Karpas-422 (cell line): Measurements from ENCODE around the gene ST8SIA2. TPM values are rescaled to one million over a fixed set of nuclear protein-coding genes. Genes with fewer than 3 reads are reported as not detected.

Experiments used
- DNase-seq: peaks from one replicate; pipeline ENCODE4 v3.0.0-alpha.2; 2015
- H2AFZ ChIP-seq: fragments of 200-600 bp; sonication (generic); 2 replicates; pipeline ENCODE4 v1.6.1; 2014; ENCODE audit warnings: antibody characterized with exemption, low read length, mixed read lengths
- H3K27ac ChIP-seq: fragments of 200-600 bp; sonication (generic); 2 replicates; pipeline ENCODE4 v1.5.1; 2014; ENCODE audit warnings: mild to moderate bottlenecking, low read length, moderate library complexity
- H3K27me3 ChIP-seq: fragments of 200-600 bp; sonication (generic); 2 replicates; pipeline ENCODE4 v1.6.1; 2014; ENCODE audit warnings: low read length, mixed read lengths
- H3K36me3 ChIP-seq: fragments of 200-600 bp; sonication (generic); 2 replicates; pipeline ENCODE4 v1.6.1; 2014; ENCODE audit warnings: low read length, mixed read lengths; ENCODE audit not compliant: insufficient read depth
- H3K4me1 ChIP-seq: fragments of 200-600 bp; sonication (generic); 2 replicates; pipeline ENCODE4 v1.6.1; 2014; ENCODE audit warnings: mild to moderate bottlenecking, low read length, mixed read lengths
- H3K4me2 ChIP-seq: fragments of 200-600 bp; sonication (generic); 2 replicates; pipeline ENCODE4 v1.6.1; 2014; ENCODE audit warnings: low read length, low read depth, mild to moderate bottlenecking; ENCODE audit not compliant: poor library complexity, severe bottlenecking
- H3K4me3 ChIP-seq: fragments of 200-600 bp; sonication (generic); 2 replicates; pipeline ENCODE4 v1.5.1; 2014; ENCODE audit warnings: mild to moderate bottlenecking, antibody characterized with exemption, low read length, mixed read lengths
- H3K79me2 ChIP-seq: fragments of 200-600 bp; sonication (generic); 2 replicates; pipeline ENCODE4 v1.6.1; 2014; ENCODE audit warnings: mild to moderate bottlenecking, low read length, mixed read lengths
- H3K9ac ChIP-seq: fragments of 200-600 bp; sonication (generic); 2 replicates; pipeline ENCODE4 v1.6.0; 2014; ENCODE audit warnings: low read length
- H3K9me2 ChIP-seq: fragments of 200-600 bp; sonication (generic), shearing (Covaris generic); replicated peaks from 2 replicates; pipeline ENCODE4 v1.6.0; 2014; ENCODE audit warnings: mild to moderate bottlenecking, low read length, moderate library complexity; ENCODE audit not compliant: insufficient read depth
- H3K9me3 ChIP-seq: fragments of 300-700, 200-600 bp; sonication (generic); 2 replicates; pipeline ENCODE4 v1.6.1; 2014; ENCODE audit warnings: low read length, mixed read lengths
- H4K20me1 ChIP-seq: fragments of 200-600 bp; sonication (generic); 2 replicates; pipeline ENCODE4 v1.6.1; 2014; ENCODE audit warnings: mild to moderate bottlenecking, antibody characterized with exemption, low read length, low read depth; ENCODE audit not compliant: insufficient read depth
- total RNA-seq: library from RNA; depleted of rRNA; stranded (reverse); fragments of >200 nt; shearing (Covaris generic); gene quantifications from 2 replicates; pipeline ENCODE4 v1.2.3, GENCODE V29; 2014; ENCODE audit warnings: low replicate concordance

ST8SIA2 gene
- total RNA-seq, 1 experiment from 2014 or later: not detected

- Histone ChIP-seq H4K20me1 (no peaks in the 10 kb centered on the region), H3K27me3 (no peaks in the 10 kb centered on the region)
- no peak for DNase-seq
Measured at GRCh38 chr15:92392462-92392861, 1.2 kb upstream of the ST8SIA2 start.

GRCh38 chr15:92393980-92394308 lies 263 bp downstream of the ST8SIA2 start:
- H3K36me3 ChIP-seq: no peaks in the 10 kb centered on the region
- no peaks in the 10 kb centered on the region for H3K4me1 ChIP-seq
- H3K4me2 ChIP-seq: no peak overlapping the region
- H3K27me3 ChIP-seq: no peaks in the 10 kb centered on the region
- no peak for DNase-seq
- no peak overlapping the region for H3K9ac ChIP-seq
- no peaks in the 10 kb centered on the region for H3K79me2 ChIP-seq
- no peaks in the 10 kb centered on the region for H3K9me2 ChIP-seq
- H3K4me3 ChIP-seq: no peak overlapping the region
- no peak overlapping the region for H2AFZ ChIP-seq
- no peak overlapping the region for H3K27ac ChIP-seq
- H4K20me1 ChIP-seq: no peaks in the 10 kb centered on the region
- no peaks in the 10 kb centered on the region for H3K9me3 ChIP-seq

More at GRCh38 chr15:92392462-92392861, 1.2 kb upstream of the ST8SIA2 start:
- no peaks in the 10 kb centered on the region for H3K9me3 ChIP-seq
- no peaks in the 10 kb centered on the region for H3K9me2 ChIP-seq
- H3K27ac ChIP-seq: no peak overlapping the region
- H3K36me3 ChIP-seq: no peaks in the 10 kb centered on the region
- H3K4me3 ChIP-seq: no peak overlapping the region
- H3K79me2 ChIP-seq: no peaks in the 10 kb centered on the region
- H3K9ac ChIP-seq: no peak overlapping the region
- no peaks in the 10 kb centered on the region for H3K4me1 ChIP-seq
- H2AFZ ChIP-seq: no peak overlapping the region
- no peak overlapping the region for H3K4me2 ChIP-seq

- no peak overlapping the region for H3K9ac ChIP-seq
- H4K20me1 ChIP-seq: no peaks in the 10 kb centered on the region
- no peak overlapping the region for H3K27ac ChIP-seq
- no peaks in the 10 kb centered on the region for H3K79me2 ChIP-seq
- no peak overlapping the region for H3K4me2 ChIP-seq
- H3K4me1 ChIP-seq: no peaks in the 10 kb centered on the region
- H3K4me3 ChIP-seq: no peak overlapping the region
- H2AFZ ChIP-seq: no peak overlapping the region
- no peaks in the 10 kb centered on the region for H3K9me3 ChIP-seq
- no peaks in the 10 kb centered on the region for H3K27me3 ChIP-seq
- H3K9me2 ChIP-seq: no peaks in the 10 kb centered on the region
- no peak for DNase-seq
- H3K36me3 ChIP-seq: no peaks in the 10 kb centered on the region
Measured at GRCh38 chr15:92394309-92395097, 822 bp downstream of the ST8SIA2 start.

GRCh38 chr15:92395098-92395635 lies 1.5 kb downstream of the ST8SIA2 start:
- no peak for DNase-seq
- Histone ChIP-seq H4K20me1 (no peaks in the 10 kb centered on the region), H3K36me3 (no peaks in the 10 kb centered on the region), H2AFZ (no peak overlapping the region), H3K79me2 (no peaks in the 10 kb centered on the region), H3K27me3 (no peaks in the 10 kb centered on the region), H3K4me2 (no peak overlapping the region), H3K4me3 (no peak overlapping the region), H3K9me2 (no peaks in the 10 kb centered on the region), H3K9me3 (no peaks in the 10 kb centered on the region), H3K4me1 (no peaks in the 10 kb centered on the region), H3K27ac (no peak overlapping the region), H3K9ac (no peak overlapping the region)

GRCh38 chr15:92399271-92399950 lies 5.7 kb downstream of the ST8SIA2 start:
- H3K4me2 ChIP-seq: no peak overlapping the region
- H3K9ac ChIP-seq: no peak overlapping the region
- H3K36me3 ChIP-seq: no peaks in the 10 kb centered on the region
- no peaks in the 10 kb centered on the region for H3K79me2 ChIP-seq
- H3K9me2 ChIP-seq: no peaks in the 10 kb centered on the region
- H4K20me1 ChIP-seq: no peaks in the 10 kb centered on the region
- DNase-seq: no peak
- no peak overlapping the region for H3K4me3 ChIP-seq
- no peaks in the 10 kb centered on the region for H3K27me3 ChIP-seq
- no peak overlapping the region for H3K27ac ChIP-seq
- no peaks in the 10 kb centered on the region for H3K4me1 ChIP-seq
- H3K9me3 ChIP-seq: no peaks in the 10 kb centered on the region
- H2AFZ ChIP-seq: no peak overlapping the region

GRCh38 chr15:92400573-92400972 lies 6.9 kb downstream of the ST8SIA2 start:
- Histone ChIP-seq H3K4me1 (no peaks in the 10 kb centered on the region), H3K27ac (no peak overlapping the region), H3K9me3 (no peaks in the 10 kb centered on the region), H4K20me1 (no peaks in the 10 kb centered on the region), H3K9me2 (no peaks in the 10 kb centered on the region), H3K4me3 (no peak overlapping the region), H3K36me3 (no peaks in the 10 kb centered on the region), H3K4me2 (no peak overlapping the region), H3K9ac (no peak overlapping the region), H3K27me3 (no peaks in the 10 kb centered on the region), H3K79me2 (no peaks in the 10 kb centered on the region), H2AFZ (no peak overlapping the region)
- no peak for DNase-seq

GRCh38 chr15:92400980-92401787 lies 7.5 kb downstream of the ST8SIA2 start:
- H3K4me1 ChIP-seq: no peaks in the 10 kb centered on the region
- H3K36me3 ChIP-seq: no peaks in the 10 kb centered on the region
- H3K27me3 ChIP-seq: no peaks in the 10 kb centered on the region
- no peaks in the 10 kb centered on the region for H3K9me2 ChIP-seq
- no peak overlapping the region for H3K4me2 ChIP-seq
- H3K9ac ChIP-seq: no peak overlapping the region
- DNase-seq: no peak
- no peaks in the 10 kb centered on the region for H3K9me3 ChIP-seq
- no peaks in the 10 kb centered on the region for H4K20me1 ChIP-seq
- no peak overlapping the region for H3K4me3 ChIP-seq
- H2AFZ ChIP-seq: no peak overlapping the region
- H3K27ac ChIP-seq: no peak overlapping the region
- no peaks in the 10 kb centered on the region for H3K79me2 ChIP-seq

GRCh38 chr15:92402751-92403150 lies 9.1 kb downstream of the ST8SIA2 start:
- Histone ChIP-seq H3K9me3 (no peaks in the 10 kb centered on the region), H3K79me2 (no peaks in the 10 kb centered on the region), H3K27ac (no peak overlapping the region), H3K27me3 (no peaks in the 10 kb centered on the region), H3K4me2 (no peak overlapping the region), H3K9ac (no peak overlapping the region), H3K4me1 (no peaks in the 10 kb centered on the region), H4K20me1 (no peaks in the 10 kb centered on the region), H3K9me2 (no peaks in the 10 kb centered on the region), H3K4me3 (no peak overlapping the region), H2AFZ (no peak overlapping the region), H3K36me3 (no peaks in the 10 kb centered on the region)
- DNase-seq: no peak
